Measurements from ENCODE around the gene CETN1.

Gene CETN1

DNA sequence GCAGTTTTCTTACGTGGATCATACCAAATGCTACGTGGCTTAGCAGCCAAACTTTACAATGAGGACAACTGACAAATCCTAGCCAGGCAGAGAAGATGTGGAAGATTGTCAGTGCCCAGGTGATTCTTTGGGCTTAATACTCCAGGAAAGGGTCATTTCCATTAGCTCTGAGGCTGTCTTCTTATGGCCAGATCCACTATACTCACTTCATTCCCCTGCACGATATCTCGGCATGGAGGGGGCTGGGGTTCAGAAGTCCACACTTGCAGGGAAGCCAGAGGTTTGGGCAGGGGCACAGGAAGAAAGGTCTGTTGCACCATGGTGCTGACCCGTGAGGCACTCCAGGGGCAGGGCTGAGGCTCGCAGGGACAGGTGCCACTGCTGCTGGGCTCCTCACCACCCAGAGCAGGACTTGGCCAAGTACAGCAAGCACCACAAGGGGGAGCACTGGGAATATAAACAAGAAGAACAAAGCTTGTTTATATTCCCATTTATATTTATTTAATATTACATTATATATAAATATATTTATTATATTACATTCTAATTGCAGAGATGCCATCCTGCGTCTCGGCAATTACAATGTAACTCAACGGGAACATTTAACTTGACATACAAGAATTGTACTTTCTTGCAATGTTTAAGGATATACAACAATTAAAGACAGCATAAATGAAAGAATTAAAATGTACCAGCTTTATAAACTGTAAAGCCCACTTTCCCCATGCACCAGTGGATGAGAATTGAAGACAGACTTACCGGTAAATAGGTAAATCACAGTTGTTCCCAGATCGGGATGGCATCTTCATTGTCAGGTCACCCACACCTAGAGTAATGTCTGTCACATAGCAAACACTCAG lies 43.8 kb downstream of the CETN1 start:
- DNase-seq: peak; percentile 54

DNA sequence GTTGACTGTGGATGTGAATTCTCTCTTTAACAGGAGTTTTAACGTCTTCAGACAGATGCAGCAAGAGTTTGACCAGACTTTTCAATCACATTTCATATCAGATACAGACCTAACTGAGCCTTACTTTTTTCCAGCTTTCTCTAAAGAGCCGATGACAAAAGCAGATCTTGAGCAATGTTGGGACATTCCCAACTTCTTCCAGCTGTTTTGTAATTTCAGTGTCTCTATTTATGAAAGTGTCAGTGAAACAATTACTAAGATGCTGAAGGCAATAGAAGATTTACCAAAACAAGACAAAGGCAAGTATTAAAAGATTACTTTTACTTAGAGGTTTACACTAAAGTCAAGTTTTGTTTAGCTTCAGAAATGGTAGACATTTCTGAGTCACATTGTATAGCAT lies 47.1 kb downstream of the CETN1 start:
- DNase-seq: no peak

DNA sequence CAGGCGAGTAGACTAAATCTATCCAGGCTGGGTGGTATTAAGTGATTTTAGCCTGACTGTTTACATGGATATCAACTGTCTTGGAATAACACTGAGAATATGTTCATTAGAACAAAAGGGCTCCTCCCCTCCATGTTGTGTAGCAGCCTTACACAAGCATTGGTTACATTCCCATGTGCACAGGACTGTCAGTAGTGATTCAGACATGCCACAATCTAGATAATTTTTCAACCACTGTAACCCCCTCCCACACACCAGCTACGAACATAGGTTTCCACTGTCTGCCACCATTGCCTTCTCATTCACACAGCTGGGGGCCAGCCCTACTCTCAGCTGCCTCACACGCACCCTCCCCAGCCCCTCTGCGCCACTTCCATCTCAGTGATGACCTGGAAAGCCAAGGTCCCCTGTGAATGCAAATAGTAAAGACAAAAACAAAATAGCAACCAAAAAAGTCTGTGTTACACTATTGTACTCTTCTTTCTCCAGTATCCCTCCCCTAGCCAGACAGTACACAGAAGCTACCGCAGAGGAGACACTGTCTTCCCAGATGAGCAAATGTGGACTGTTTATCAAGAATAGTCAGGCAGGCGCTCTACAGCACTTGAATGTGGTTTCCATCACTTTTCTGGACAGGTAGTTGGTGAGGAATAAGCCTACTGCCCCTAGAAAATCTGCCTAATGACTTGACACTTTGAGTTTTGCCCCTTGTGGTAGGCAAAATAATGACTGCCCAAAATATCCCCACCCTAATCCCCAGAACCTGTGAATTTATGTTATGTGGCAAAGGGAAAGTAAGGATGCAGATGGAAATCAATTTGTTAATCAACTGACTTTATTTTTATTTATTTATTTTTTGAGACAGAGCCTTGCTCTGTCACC lies 49.3 kb downstream of the CETN1 start:
- no peak for DNase-seq

DNA sequence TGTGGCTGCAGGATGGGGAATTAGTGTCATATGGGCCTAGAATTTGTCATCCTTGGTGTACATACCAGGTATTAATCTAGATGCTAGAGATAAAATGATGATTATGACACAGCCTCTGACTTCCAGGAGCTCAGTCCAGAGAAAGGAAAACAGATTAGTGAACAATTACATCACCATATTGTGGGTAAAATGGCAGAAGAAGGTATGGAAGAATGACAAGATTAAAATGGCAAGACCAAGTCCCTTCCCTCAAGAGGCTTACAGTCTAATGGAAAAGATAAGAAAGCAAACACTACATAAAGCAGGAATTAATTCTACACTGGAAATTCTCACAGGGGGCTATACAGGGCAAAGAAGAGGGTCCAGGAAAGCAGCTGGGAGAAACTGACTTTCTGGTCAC lies 51.4 kb downstream of the CETN1 start:
- no peak for DNase-seq

Measured in fibroblast of skin of abdomen (primary cell).